Stomach (tissue), 19 donors: ENCODE data around the gene OR5H14. TPM values are rescaled to one million over a fixed set of nuclear protein-coding genes. Genes with fewer than 3 reads are reported as not detected.

Experiments used
- DNase-seq, 2 donors: peaks; one replicate each; pipeline versions ENCODE4 v3.0.0 to v3.0.0-alpha.2; 2013 to 2019
- H3K27ac ChIP-seq, 5 donors: fragments of 200-600 bp in 4 of 5; sonication (generic) in 4 of 5; one replicate each; pipeline ENCODE4 v1.5.1; 2013 to 2019; ENCODE audit warnings: mild to moderate bottlenecking in 1 of 5, moderate library complexity in 1 of 5
- H3K27me3 ChIP-seq, 3 donors: fragments of 200-600 bp; sonication (generic); one replicate each; pipeline ENCODE4 v1.5.1; 2017 to 2019; ENCODE audit warnings: mixed run types in 1 of 3
- H3K36me3 ChIP-seq, 4 donors: fragments of 200-600 bp; sonication (generic); 1 replicate in 3 of 4; 2 replicates in 1 of 4; pipeline ENCODE4 v1.5.1; 2016 to 2019
- H3K4me1 ChIP-seq, 4 donors: fragments of 200-600 bp; sonication (generic); one replicate each; pipeline ENCODE4 v1.5.1; 2016 to 2019
- H3K4me3 ChIP-seq, 4 donors: fragments of 200-600 bp; sonication (generic) in 3 of 4; one replicate each; pipeline ENCODE4 v1.5.1; 2016 to 2019; ENCODE audit warnings: mild to moderate bottlenecking in 1 of 4
- H3K9me3 ChIP-seq, 4 donors: fragments of 200-600 bp; sonication (generic); one replicate each; pipeline ENCODE4 v1.5.1; 2016 to 2019
- CTCF ChIP-seq, 7 experiments: fragments of 450-650 bp in 4 of 7; fragments of 200-600 bp in 3 of 7; sonication (generic) in 3 of 7; IDR thresholded peaks; one replicate each; pipeline ENCODE4 v1.5.1; 2016 to 2019; ENCODE audit warnings: antibody characterized with exemption in 7 of 7, control low read depth in 2 of 7, mild to moderate bottlenecking in 1 of 7
- EP300 ChIP-seq: sonication (generic); formaldehyde crosslinking; IDR thresholded peaks from one replicate; pipeline ENCODE4 v1.6.1; 2017; ENCODE audit warnings: antibody characterized with exemption
- POLR2A ChIP-seq, 4 donors: fragments of 450-650 bp; IDR thresholded peaks; one replicate each; pipeline ENCODE4 v1.6.1; 2016; ENCODE audit warnings: antibody characterized with exemption in 4 of 4, control low read depth in 2 of 4, mild to moderate bottlenecking in 1 of 4, moderate library complexity in 1 of 4
- POLR2AphosphoS5 ChIP-seq, 3 donors: sonication (generic); formaldehyde crosslinking; IDR thresholded peaks; one replicate each; pipeline ENCODE4 v1.6.1; 2016; ENCODE audit warnings: antibody characterized with exemption in 3 of 3
- WGBS, 5 donors: extraction: QIAGEN DNeasy Blood & Tissue Kit in 3 of 5; methylation state at CpG; one replicate each; pipeline versions ENCODE4 v1.1.5 to v1.1.7; 2013 to 2018; 5-methylcytosine and 5-hydroxymethylcytosine counted together
- intact Hi-C: fragments of 100-400 bp; cut with DNase I; formaldehyde crosslinking; loops from one replicate; pipeline ENCODE4 v1.15.1; 2023; ENCODE audit warnings: low total_unique reads
- long read RNA-seq, 10 donors: transcript quantifications; one replicate each; lab custom pipeline, GENCODE V29; 2026
- polyA plus RNA-seq, 3 donors: library from polyadenylated mRNA; stranded (reverse); fragments of 200-250 nt; gene quantifications; one replicate each; pipeline ENCODE4 v1.2.3, GENCODE V29; 2013
- total RNA-seq, 5 donors: library from RNA; depleted of rRNA; stranded (reverse); fragments of >200 nt; gene quantifications; one replicate each; pipeline versions ENCODE4 v1.1.0 to v1.2.3, GENCODE V29; 2014 to 2016
- donor health status: healthy with polysubstance abuse.
- donor health status: Bipolar disorder and iron deficiency.
- donor health status: healthy.

The OR5H14 gene
- not detected for total RNA-seq
- polyA plus RNA-seq: not detected
- long read RNA-seq, donor 1: 0 reads
- long read RNA-seq, donor 2: 0 reads
- long read RNA-seq, donor 3: 0 reads
- long read RNA-seq, donor 4: 0 reads
- long read RNA-seq, donor 5: 0 reads
- long read RNA-seq, donor 6: 0 reads
- long read RNA-seq, donor 7: 0 reads
- long read RNA-seq, donor 8: 0 reads
- long read RNA-seq, donor 9: 0 reads
- long read RNA-seq, donor 10: 0 reads

- WGBS, 5 donors: 57 to 83% (median 72%) methylated on average over 1 of the region's 1 CpG
- TF ChIP-seq POLR2AphosphoS5 (IDR thresholded peaks at IDR 0.05) (no peak), CTCF (IDR thresholded peaks at IDR 0.05) (no peak), EP300 (no peak), POLR2A (IDR thresholded peaks at IDR 0.05) (no peak)
- intact Hi-C loops: no loop called here
- Histone ChIP-seq H3K4me1 (no peaks in the 10 kb centered on the region), H3K36me3 (no peaks in the 10 kb centered on the region), H3K4me3 (no peak within 1 kb of the TSS), H3K27ac (no peak within 1 kb of the TSS), H3K9me3 (no peaks in the 10 kb centered on the region), H3K27me3 (no peaks in the 10 kb centered on the region)
- no peak for DNase-seq
These were observed at the start of gene OR5H14 for GRCh38 chr3:98147179-98147578. Gene OR5H14 (plus strand): TSS chr3:98147479. CDS start chr3:98149386, 1,907 bp downstream.

GRCh38 chr3:98099848-98100247, 47.4 kb upstream of the OR5H14 start:
- intact Hi-C loops: no loop called here
- 74 to 84% (median 83%) methylated on average over 4 of the region's 4 CpGs for WGBS, 5 donors

GRCh38 chr3:98108162-98108561, 39.1 kb upstream of the OR5H14 start:
- H3K4me1 ChIP-seq: no peaks in the 10 kb centered on the region
- no peak overlapping the region for H3K4me3 ChIP-seq
- 29 to 46% (median 44%) methylated on average over 1 of the region's 1 CpG for WGBS, 5 donors
- H3K27ac ChIP-seq: no peak overlapping the region
- no peaks in the 10 kb centered on the region for H3K36me3 ChIP-seq
- DNase-seq: no peak
- H3K9me3 ChIP-seq: peaks cover 0 to 43% (median 36%) of the 10 kb centered on the region in 4 donors
- intact Hi-C loops: no loop called here
- no peak for TF ChIP-seq CTCF (IDR thresholded peaks at IDR 0.05)
- no peak for TF ChIP-seq POLR2AphosphoS5 (IDR thresholded peaks at IDR 0.05)
- no peak for TF ChIP-seq EP300
- no peak for TF ChIP-seq POLR2A (IDR thresholded peaks at IDR 0.05)
- H3K27me3 ChIP-seq: no peaks in the 10 kb centered on the region

More at GRCh38 chr3:98099848-98100247, 47.4 kb upstream of the OR5H14 start:
- Histone ChIP-seq H3K9me3 (peaks cover 0 to 13% (median 0%) of the 10 kb centered on the region in 4 donors), H3K27ac (no peak overlapping the region), H3K36me3 (no peaks in the 10 kb centered on the region), H3K4me1 (no peaks in the 10 kb centered on the region), H3K4me3 (no peak overlapping the region), H3K27me3 (no peaks in the 10 kb centered on the region)
- no peak for DNase-seq
- TF ChIP-seq POLR2AphosphoS5 (IDR thresholded peaks at IDR 0.05): no peak
- no peak for TF ChIP-seq CTCF (IDR thresholded peaks at IDR 0.05)
- no peak for TF ChIP-seq EP300
- no peak for TF ChIP-seq POLR2A (IDR thresholded peaks at IDR 0.05)

- intact Hi-C loops: no loop called here
- Histone ChIP-seq H3K27ac (no peak overlapping the region), H3K27me3 (no peaks in the 10 kb centered on the region), H3K9me3 (peaks cover 0 to 54% (median 36%) of the 10 kb centered on the region in 4 donors), H3K4me3 (no peak overlapping the region), H3K36me3 (no peaks in the 10 kb centered on the region), H3K4me1 (no peaks in the 10 kb centered on the region)
- no peak for TF ChIP-seq POLR2A (IDR thresholded peaks at IDR 0.05)
- no peak for TF ChIP-seq EP300
- TF ChIP-seq CTCF (IDR thresholded peaks at IDR 0.05): no peak
- TF ChIP-seq POLR2AphosphoS5 (IDR thresholded peaks at IDR 0.05): no peak
- DNase-seq: no peak
- 80 to 90% (median 88%) methylated on average over 4 of the region's 4 CpGs for WGBS, 5 donors
These were observed 37.3 kb upstream of the OR5H14 start for GRCh38 chr3:98109807-98110549.
